HG03175 (cell line): Measurements from ENCODE around the gene KCNC1.
A peak's percentile ranks its signal among the peaks of the same experiment; 100 is the strongest.

ENCODE experiments used
- ATAC-seq: cut with Tn5 transposase; IDR thresholded peaks from one replicate; pipeline ENCODE4 v1.9.1; 2021; ENCODE audit warnings: mild to moderate bottlenecking, moderate library complexity; ENCODE audit not compliant: unreplicated experiment

The KCNC1 gene

GRCh38 chr11:17734418-17734911 is at the start of gene KCNC1:
TSS of gene KCNC1 (plus strand) at chr11:17734781. CDS start at chr11:17736003, 1,222 bp downstream.
- no peak for ATAC-seq

GRCh38 chr11:17686231-17686980 is 48.2 kb upstream of the KCNC1 start:
- ATAC-seq: no peak

GRCh38 chr11:17687946-17688670 is 46.5 kb upstream of the KCNC1 start:
- ATAC-seq: no peak

GRCh38 chr11:17691550-17691949 is 43.0 kb upstream of the KCNC1 start:
- ATAC-seq: no peak

GRCh38 chr11:17691976-17692375 is 42.6 kb upstream of the KCNC1 start:
- no peak for ATAC-seq

- no peak for ATAC-seq
Measured at GRCh38 chr11:17692931-17693330, 41.6 kb upstream of the KCNC1 start.

- no peak for ATAC-seq
Measured at GRCh38 chr11:17693531-17693930, 41.0 kb upstream of the KCNC1 start.

GRCh38 chr11:17694494-17695110 is 40.0 kb upstream of the KCNC1 start:
- ATAC-seq: no peak

- no peak for ATAC-seq
Measured at GRCh38 chr11:17695454-17696441, 38.8 kb upstream of the KCNC1 start.

- ATAC-seq: no peak
Measured at GRCh38 chr11:17696741-17697140, 37.8 kb upstream of the KCNC1 start.

- no peak for ATAC-seq
Measured at GRCh38 chr11:17697175-17697949, 37.2 kb upstream of the KCNC1 start.

GRCh38 chr11:17699147-17700114 is 35.1 kb upstream of the KCNC1 start:
- no peak for ATAC-seq

GRCh38 chr11:17700991-17701390 is 33.6 kb upstream of the KCNC1 start:
- ATAC-seq: no peak

- ATAC-seq: no peak
Measured at GRCh38 chr11:17702876-17703275, 31.7 kb upstream of the KCNC1 start.

- peak; percentile 50 for ATAC-seq
Measured at GRCh38 chr11:17703951-17704350, 30.6 kb upstream of the KCNC1 start.

GRCh38 chr11:17707830-17708229 is 26.8 kb upstream of the KCNC1 start:
- no peak for ATAC-seq

GRCh38 chr11:17711836-17712235 is 22.7 kb upstream of the KCNC1 start:
- no peak for ATAC-seq

GRCh38 chr11:17713851-17714250 is 20.7 kb upstream of the KCNC1 start:
- ATAC-seq: no peak
